Neural progenitor cell (in vitro differentiated cells): ENCODE results near the gene DNAH10.

ENCODE experiments used
- CTCF ChIP-seq: fragments of 200-600 bp; sonication (generic); IDR thresholded peaks from 2 replicates; pipeline ENCODE4 v1.5.1; 2017; ENCODE audit warnings: antibody characterized with exemption, mild to moderate bottlenecking
- EZH2phosphoT487 ChIP-seq: fragments of 200-600 bp; sonication (generic); IDR thresholded peaks from 2 replicates; pipeline ENCODE4 v1.6.1; 2017; ENCODE audit warnings: antibody characterized with exemption

GRCh38 chr12:123983822-123984485 lies 221.9 kb downstream of the DNAH10 start:
- TF ChIP-seq CTCF (peak; percentile 68), EZH2phosphoT487 (no peak)
